Astrocyte (in vitro differentiated cells and primary cell): Measurements from ENCODE around the gene EPHB1. TPM values are rescaled to one million over a fixed set of nuclear protein-coding genes. Genes with fewer than 3 reads are reported as not detected.

Experiments
- DNase-seq: peaks from one replicate; pipeline ENCODE4 v3.0.0-alpha.2; 2010; ENCODE audit warnings: low read depth
- FAIRE-seq: peaks from 2 replicates; lab custom pipeline; 2011; peaks lifted over from hg19 to GRCh38; lab: Jason Lieb, UNC
- H2AFZ ChIP-seq: 2 replicates; pipeline ENCODE4 v1.6.0; 2012; ENCODE audit warnings: low read depth, low read length, inconsistent platforms
- H3K27ac ChIP-seq: 2 replicates; pipeline ENCODE4 v1.5.1; 2011; ENCODE audit warnings: low read depth, low read length, inconsistent platforms
- H3K27me3 ChIP-seq: 2 replicates; pipeline ENCODE4 v1.6.0; 2011; ENCODE audit warnings: low read length, inconsistent platforms; ENCODE audit not compliant: insufficient read depth
- H3K36me3 ChIP-seq: 2 replicates; pipeline ENCODE4 v1.5.1; 2011; ENCODE audit warnings: low read length, inconsistent platforms; ENCODE audit not compliant: insufficient read depth
- H3K4me1 ChIP-seq: 2 replicates; pipeline ENCODE4 v1.5.1; 2011; ENCODE audit warnings: low read length, inconsistent platforms; ENCODE audit not compliant: insufficient read depth
- H3K4me2 ChIP-seq: 2 replicates; pipeline ENCODE4 v1.6.0; 2012; ENCODE audit warnings: low read length, inconsistent platforms
- H3K4me3 ChIP-seq: 2 replicates; pipeline ENCODE4 v1.5.1; 2011; ENCODE audit warnings: low read depth, mild to moderate bottlenecking, low read length, inconsistent platforms; ENCODE audit not compliant: insufficient read depth
- H3K79me2 ChIP-seq: 2 replicates; pipeline ENCODE4 v1.6.0; 2012; ENCODE audit warnings: mild to moderate bottlenecking, low read length, inconsistent platforms; ENCODE audit not compliant: insufficient read depth
- H3K9ac ChIP-seq: 2 replicates; pipeline ENCODE4 v1.6.0; 2012; ENCODE audit warnings: mild to moderate bottlenecking, low read length, inconsistent platforms
- H3K9me3 ChIP-seq: 2 replicates; pipeline ENCODE4 v1.5.1; 2012; ENCODE audit warnings: low read depth, mild to moderate bottlenecking, low read length, inconsistent platforms; ENCODE audit not compliant: insufficient read depth
- H4K20me1 ChIP-seq: 2 replicates; pipeline ENCODE4 v1.6.0; 2012; ENCODE audit warnings: low read length, inconsistent platforms; ENCODE audit not compliant: insufficient read depth
- H3K27ac Mint-ChIP-seq: one replicate; pipeline ENCODE4 v1.8.0; 2021; ENCODE audit warnings: mild to moderate bottlenecking, mixed read lengths; ENCODE audit not compliant: unreplicated experiment
- H3K27me3 Mint-ChIP-seq: one replicate; pipeline ENCODE4 v1.8.0; 2021; ENCODE audit warnings: low read depth, mixed read lengths; ENCODE audit not compliant: unreplicated experiment
- H3K36me3 Mint-ChIP-seq: one replicate; pipeline ENCODE4 v1.8.0; 2021; ENCODE audit warnings: low read depth, mixed read lengths; ENCODE audit not compliant: unreplicated experiment
- H3K4me1 Mint-ChIP-seq: one replicate; pipeline ENCODE4 v1.8.0; 2021; ENCODE audit warnings: low read depth, mixed read lengths; ENCODE audit not compliant: unreplicated experiment
- H3K4me3 Mint-ChIP-seq: one replicate; pipeline ENCODE4 v1.8.0; 2021; ENCODE audit warnings: mild to moderate bottlenecking, moderate library complexity, mixed read lengths; ENCODE audit not compliant: unreplicated experiment
- H3K9me3 Mint-ChIP-seq: one replicate; pipeline ENCODE4 v1.8.0; 2021; ENCODE audit warnings: mild to moderate bottlenecking, mixed read lengths; ENCODE audit not compliant: unreplicated experiment
- CTCF ChIP-seq: IDR thresholded peaks from 2 replicates; pipeline ENCODE4 v1.5.1; 2011; ENCODE audit warnings: low read depth, mild to moderate bottlenecking, inconsistent platforms, low read length, moderate library complexity; ENCODE audit not compliant: insufficient read depth
- EZH2 ChIP-seq: IDR thresholded peaks from 2 replicates; pipeline ENCODE4 v1.6.1; 2012; ENCODE audit warnings: mild to moderate bottlenecking, low read length, inconsistent platforms; ENCODE audit not compliant: insufficient read depth
- total RNA-seq: library from RNA; stranded (reverse); gene quantifications from 2 replicates; pipeline ENCODE4 v1.2.1, GENCODE V29; 2021

The EPHB1 gene
- total RNA-seq, 1 donor from 2014 or later: 4.1 TPM

DNA sequence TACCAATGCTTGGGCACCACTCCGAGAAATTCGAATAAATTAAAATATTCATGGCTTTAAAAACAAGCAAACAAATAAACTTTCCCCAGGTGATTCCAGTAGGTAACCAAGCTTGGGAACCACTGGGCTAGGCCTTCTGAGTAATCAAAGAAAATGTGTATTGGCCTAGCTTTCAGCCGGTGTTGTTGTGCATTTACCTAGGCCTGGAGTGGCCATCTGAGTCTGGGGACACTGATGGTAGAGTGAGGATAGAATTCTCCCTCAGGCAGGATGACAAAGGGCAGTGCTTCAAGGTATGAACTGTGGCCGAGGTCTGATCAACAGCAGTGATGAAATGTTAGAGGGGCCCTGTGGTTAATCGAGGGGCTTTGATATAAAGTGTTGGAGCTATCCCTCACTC, 440.5 kb downstream of the EPHB1 start:
- Histone ChIP-seq H3K9me3 (no peaks in the 10 kb centered on the region), H3K27me3 (no peaks in the 10 kb centered on the region), H3K36me3 (no peaks in the 10 kb centered on the region), H2AFZ (no peak overlapping the region), H3K4me1 (no peaks in the 10 kb centered on the region), H3K27ac (no peak overlapping the region), H3K9ac (no peak overlapping the region), H3K4me2 (no peak overlapping the region), H4K20me1 (no peaks in the 10 kb centered on the region), H3K79me2 (no peaks in the 10 kb centered on the region), H3K4me3 (no peak overlapping the region)
- Mint-ChIP-seq H3K4me3 (no peak overlapping the region), H3K36me3 (no peaks in the 10 kb centered on the region), H3K27ac (no peak overlapping the region), H3K27me3 (peaks cover 18% of the 10 kb centered on the region), H3K9me3 (peaks cover 4% of the 10 kb centered on the region), H3K4me1 (no peaks in the 10 kb centered on the region)
- TF ChIP-seq CTCF: no peak
- no peak for TF ChIP-seq EZH2
- FAIRE-seq (no peak), DNase-seq (no peak)

DNA sequence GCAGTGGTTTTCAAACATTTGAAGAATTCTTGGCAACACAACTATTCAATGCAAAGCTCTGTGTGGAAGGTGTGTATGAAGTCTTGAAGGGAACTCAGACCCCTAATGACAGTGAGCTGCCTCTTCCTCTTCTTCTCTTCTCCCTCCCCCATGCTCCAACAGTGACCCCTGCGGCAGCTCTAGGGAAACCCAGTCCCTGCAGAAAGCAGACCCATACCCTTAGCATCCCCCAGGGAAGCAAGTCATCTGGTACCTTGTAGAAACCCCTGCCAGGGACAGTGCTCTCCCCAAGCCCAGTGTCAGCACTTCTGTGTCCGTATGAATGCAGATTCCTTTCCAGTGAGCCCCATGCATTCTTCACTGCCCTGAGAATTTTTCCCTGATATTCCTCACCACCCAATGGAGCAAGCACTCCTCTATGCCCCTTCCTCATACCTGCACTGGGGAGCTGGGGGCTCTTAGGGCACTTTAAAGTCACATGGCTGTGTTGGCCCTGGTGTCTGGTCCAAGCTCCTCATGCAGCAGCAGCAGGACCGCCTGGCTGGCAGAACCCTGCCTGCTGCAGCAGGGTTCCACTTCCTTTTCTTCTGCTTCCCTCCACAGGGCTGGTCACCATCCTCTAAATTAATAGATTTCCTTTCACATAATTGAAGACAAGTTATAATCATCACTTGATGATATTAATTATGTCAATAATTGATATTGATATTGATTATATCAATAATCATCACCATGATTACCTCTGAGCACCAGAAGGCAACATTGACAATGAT, 442.5 kb downstream of the EPHB1 start:
- no peaks in the 10 kb centered on the region for H4K20me1 ChIP-seq
- FAIRE-seq: no peak
- TF ChIP-seq CTCF (no peak), EZH2 (no peak)

DNA sequence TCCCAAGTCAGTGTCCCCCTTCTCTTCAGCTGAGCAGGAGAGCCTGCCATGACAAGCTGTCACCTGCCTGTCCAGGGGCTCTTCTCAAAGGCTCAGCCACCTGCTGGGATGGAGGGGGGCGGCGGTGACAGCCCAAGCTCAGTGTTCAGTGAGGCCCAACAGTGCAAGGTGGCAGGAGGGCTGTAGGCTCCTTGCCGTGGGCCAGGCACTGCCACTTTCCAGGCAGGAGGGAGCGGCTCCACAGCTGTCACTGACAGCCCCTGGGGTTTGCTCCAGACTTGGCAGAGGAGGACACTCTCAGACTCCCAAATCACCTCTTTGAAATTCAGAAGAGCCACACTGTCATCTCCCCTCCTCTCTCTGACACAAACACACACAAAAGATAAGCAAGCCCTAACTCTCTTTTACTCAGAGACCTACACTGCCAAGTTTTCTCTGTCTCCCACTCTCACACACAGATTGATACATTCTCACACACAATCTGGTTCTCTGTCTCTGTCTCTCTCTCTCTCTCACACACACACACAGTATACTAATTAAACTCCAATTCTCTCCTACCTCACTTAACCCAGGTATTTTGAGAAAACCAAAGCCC, 443.3 kb downstream of the EPHB1 start:
- no peak overlapping the region for H3K27ac Mint-ChIP-seq
- H3K4me2 ChIP-seq: no peak overlapping the region
- no peaks in the 10 kb centered on the region for H3K4me1 Mint-ChIP-seq
- no peak for TF ChIP-seq CTCF
- TF ChIP-seq EZH2: no peak
- no peaks in the 10 kb centered on the region for H3K36me3 ChIP-seq
- H3K4me3 Mint-ChIP-seq: no peak overlapping the region
- no peak overlapping the region for H3K9ac ChIP-seq
- no peaks in the 10 kb centered on the region for H3K9me3 ChIP-seq
- H3K27me3 ChIP-seq: no peaks in the 10 kb centered on the region
- no peaks in the 10 kb centered on the region for H4K20me1 ChIP-seq
- no peak for DNase-seq
- H3K4me3 ChIP-seq: no peak overlapping the region
- no peak for FAIRE-seq
- H3K36me3 Mint-ChIP-seq: no peaks in the 10 kb centered on the region
- H3K4me1 ChIP-seq: no peaks in the 10 kb centered on the region
- H3K27me3 Mint-ChIP-seq: peaks cover 31% of the 10 kb centered on the region
- no peak overlapping the region for H3K27ac ChIP-seq
- no peaks in the 10 kb centered on the region for H3K79me2 ChIP-seq
- no peak overlapping the region for H2AFZ ChIP-seq
- H3K9me3 Mint-ChIP-seq: peaks cover 4% of the 10 kb centered on the region

More for the DNA sequence above, 442.5 kb downstream of the EPHB1 start:
- no peak overlapping the region for H3K9ac ChIP-seq
- Mint-ChIP-seq H3K27me3 (peaks cover 31% of the 10 kb centered on the region), H3K4me1 (no peaks in the 10 kb centered on the region), H3K4me3 (no peak overlapping the region), H3K27ac (no peak overlapping the region), H3K36me3 (no peaks in the 10 kb centered on the region), H3K9me3 (peaks cover 4% of the 10 kb centered on the region)
- no peaks in the 10 kb centered on the region for H3K36me3 ChIP-seq
- H3K4me3 ChIP-seq: no peak overlapping the region
- H3K27ac ChIP-seq: no peak overlapping the region
- H3K4me2 ChIP-seq: no peak overlapping the region
- H3K4me1 ChIP-seq: no peaks in the 10 kb centered on the region
- H3K27me3 ChIP-seq: no peaks in the 10 kb centered on the region
- no peaks in the 10 kb centered on the region for H3K9me3 ChIP-seq
- no peak overlapping the region for H2AFZ ChIP-seq
- DNase-seq: no peak
- no peaks in the 10 kb centered on the region for H3K79me2 ChIP-seq
